OCI-LY1 (cell line): ENCODE results near the gene BMPR1B.

Source experiments
- EZH2 ChIP-seq: fragments of 200-600 bp; sonication (generic), shearing (Covaris generic); IDR thresholded peaks from 2 replicates; pipeline ENCODE4 v1.8.0; 2017; ENCODE audit warnings: borderline replicate concordance, mixed run types, mild to moderate bottlenecking, antibody characterized with exemption, low read length, moderate library complexity, mixed read lengths
- TF ChIP-seq, protein P1 (sequence below): fragments of 200-600 bp; sonication (generic), shearing (Covaris generic); IDR thresholded peaks from 2 replicates; pipeline ENCODE4 v1.5.1; 2017; ENCODE audit warnings: mild to moderate bottlenecking, antibody characterized with exemption, low read length, moderate library complexity, mixed read lengths

- TF ChIP-seq, protein P1, sequence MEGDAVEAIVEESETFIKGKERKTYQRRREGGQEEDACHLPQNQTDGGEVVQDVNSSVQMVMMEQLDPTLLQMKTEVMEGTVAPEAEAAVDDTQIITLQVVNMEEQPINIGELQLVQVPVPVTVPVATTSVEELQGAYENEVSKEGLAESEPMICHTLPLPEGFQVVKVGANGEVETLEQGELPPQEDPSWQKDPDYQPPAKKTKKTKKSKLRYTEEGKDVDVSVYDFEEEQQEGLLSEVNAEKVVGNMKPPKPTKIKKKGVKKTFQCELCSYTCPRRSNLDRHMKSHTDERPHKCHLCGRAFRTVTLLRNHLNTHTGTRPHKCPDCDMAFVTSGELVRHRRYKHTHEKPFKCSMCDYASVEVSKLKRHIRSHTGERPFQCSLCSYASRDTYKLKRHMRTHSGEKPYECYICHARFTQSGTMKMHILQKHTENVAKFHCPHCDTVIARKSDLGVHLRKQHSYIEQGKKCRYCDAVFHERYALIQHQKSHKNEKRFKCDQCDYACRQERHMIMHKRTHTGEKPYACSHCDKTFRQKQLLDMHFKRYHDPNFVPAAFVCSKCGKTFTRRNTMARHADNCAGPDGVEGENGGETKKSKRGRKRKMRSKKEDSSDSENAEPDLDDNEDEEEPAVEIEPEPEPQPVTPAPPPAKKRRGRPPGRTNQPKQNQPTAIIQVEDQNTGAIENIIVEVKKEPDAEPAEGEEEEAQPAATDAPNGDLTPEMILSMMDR: no peak
- TF ChIP-seq EZH2: no peak
Measured at GRCh38 chr4:94782707-94783106, 25.0 kb downstream of the BMPR1B start.
